ENCODE results near the gene NNT. TPM values are rescaled to one million over a fixed set of nuclear protein-coding genes. Genes with fewer than 3 reads are reported as not detected.
"Not testable (repeated sequence)": the region's sequence is repeated elsewhere in the genome, so short reads cannot be mapped to it uniquely, and the experiment has no call there.

NNT gene
- polyA plus RNA-seq, 3 donors, result 13.2 to 40.3 (median 17.2) TPM

DNA sequence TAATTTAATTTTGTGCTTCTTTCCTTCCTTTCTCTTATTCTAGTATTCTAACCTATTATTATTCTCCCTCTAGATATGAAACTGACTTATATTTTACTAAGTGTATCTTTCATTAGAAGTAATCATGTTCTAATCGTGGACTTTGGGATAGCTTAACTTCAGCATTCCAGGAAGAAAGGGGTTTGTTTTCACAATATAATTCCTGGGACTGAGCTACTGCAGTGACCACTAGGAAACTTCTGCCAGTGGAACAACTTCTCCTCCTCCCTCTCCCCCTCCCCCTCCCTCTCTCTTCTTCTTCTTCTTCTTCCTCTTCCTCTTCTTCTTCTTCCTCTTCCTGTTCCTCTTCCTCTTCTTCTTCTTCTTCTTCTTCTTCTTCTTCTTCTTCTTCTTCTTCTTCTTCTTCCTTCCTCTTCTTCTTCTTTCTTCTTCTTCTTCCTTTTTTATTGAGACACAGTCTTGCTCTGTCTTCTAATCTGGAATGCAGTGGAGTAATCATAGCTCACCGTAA, 127.9 kb downstream of the NNT start:
- WGBS, 3 donors, result 41 to 63% (median 62%) methylated on average over 2 of the region's 2 CpGs
- no peak overlapping the region for H3K27ac ChIP-seq (ENCODE audit: low read depth, low read length)

DNA sequence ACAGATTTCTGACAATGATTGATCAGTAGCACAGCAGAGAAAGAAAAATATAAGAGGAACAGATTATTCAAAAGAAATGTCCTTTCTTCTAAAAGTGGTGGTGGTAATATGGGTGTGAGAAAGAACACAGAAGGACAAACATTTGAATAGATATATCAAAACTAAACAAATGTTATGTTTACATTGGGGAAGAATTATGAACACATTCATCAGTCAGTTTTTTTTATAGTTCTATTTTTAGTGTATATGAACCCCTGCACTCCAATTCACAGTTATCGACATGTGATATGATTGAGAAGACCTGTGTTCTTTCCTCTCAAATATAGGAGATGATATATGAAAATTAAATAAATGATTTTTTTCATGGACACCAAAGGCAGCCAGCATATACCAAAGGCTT, 128.6 kb downstream of the NNT start:
- H3K27ac ChIP-seq (ENCODE audit: low read depth, low read length), result no peak overlapping the region
- 30 to 94% (median 91%) methylated on average over 1 of the region's 1 CpG for WGBS, 3 donors

DNA sequence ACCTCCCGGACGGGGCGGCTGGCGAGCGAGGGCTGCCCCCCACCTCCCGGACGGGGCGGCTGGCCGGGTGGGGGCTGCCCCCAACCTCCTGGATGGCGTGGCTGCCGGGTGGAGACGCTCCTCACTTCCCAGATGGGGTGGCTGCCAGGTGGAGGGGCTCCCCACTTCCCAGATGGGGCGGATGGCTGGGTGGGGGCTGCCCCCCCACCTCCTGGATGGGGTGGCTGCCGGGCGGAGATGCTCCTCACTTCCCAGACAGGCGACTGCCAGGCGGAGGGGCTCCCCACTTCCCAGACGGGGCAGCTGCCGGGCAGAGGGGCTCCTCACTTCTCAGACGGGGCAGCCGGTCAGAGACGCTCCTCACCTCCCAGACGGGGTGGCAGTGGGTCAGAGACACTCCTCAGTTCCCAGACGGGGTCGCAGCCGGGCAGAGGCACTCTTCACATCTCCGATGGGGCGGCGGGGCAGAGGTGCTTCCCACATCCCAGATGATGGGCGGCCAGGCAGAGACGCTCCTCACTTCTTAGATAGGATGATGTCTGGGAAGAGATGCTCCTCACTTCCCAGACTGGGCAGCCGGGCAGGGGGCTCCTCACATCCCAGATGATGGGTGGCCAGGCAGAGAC, 143.1 kb downstream of the NNT start:
- not testable (repeated sequence) for H3K27ac ChIP-seq (ENCODE audit: low read depth, low read length)
- 92 to 94% (median 94%) methylated on average over 24 to 32 of the region's 32 CpGs for WGBS, 3 donors

GRCh38 chr5:43750809-43751208, 147.8 kb downstream of the NNT start:
- WGBS, 3 donors, result 90 to 92% (median 92%) methylated on average over 2 of the region's 2 CpGs
- no peak overlapping the region for H3K27ac ChIP-seq (ENCODE audit: low read depth, low read length)

GRCh38 chr5:43753069-43753468, 150.1 kb downstream of the NNT start:
- no peak overlapping the region for H3K27ac ChIP-seq (ENCODE audit: low read depth, low read length)
- WGBS, 3 donors, result 75 to 89% (median 88%) methylated on average over 2 of the region's 2 CpGs

Other genes starting within 250 kb of the NNT start
- gene CCL28, start 190.8 kb upstream of the NNT start, polyA plus RNA-seq, result 1 to 10 TPM; 1.9 to 2.7 (median 2.4) TPM
- 1 to 10 TPM; 3.6 to 5.1 (median 5.1) TPM for gene TMEM267, start 119.3 kb upstream of the NNT start, polyA plus RNA-seq
- 1 to 10 TPM in 1 of 3 donors, under 1 TPM in 2; 0.33 to 1.3 (median 0.45) TPM for gene C5orf34, start 88.0 kb upstream of the NNT start, polyA plus RNA-seq
- gene PAIP1, start 46.1 kb upstream of the NNT start, polyA plus RNA-seq, result 100 to 1,000 TPM in 1 of 3 donors, 10 to 100 TPM in 2; 29.5 to 115 (median 70.7) TPM